GM11168 (cell line): ENCODE measurements around the gene ID2.

ENCODE experiments used
- in situ Hi-C: fragments of 300-500 bp; cut with MboI; formaldehyde crosslinking; loops from one replicate; pipeline ENCODE4 v1.12.0; 2022; ENCODE audit warnings: low sequenced_read_pairs; ENCODE audit not compliant: unreplicated experiment

Gene ID2

GRCh38 chr2:8646731-8647461 lies 35.0 kb upstream of the ID2 start:
- in situ Hi-C loops: no loop called here

- in situ Hi-C loops: no loop called here
Observed at GRCh38 chr2:8647462-8647857, 34.4 kb upstream of the ID2 start.

- in situ Hi-C loops: no loop called here
Observed at GRCh38 chr2:8648441-8649213, 33.2 kb upstream of the ID2 start.

GRCh38 chr2:8649718-8650117 lies 32.1 kb upstream of the ID2 start:
- in situ Hi-C loops: no loop called here

GRCh38 chr2:8650256-8650655 lies 31.6 kb upstream of the ID2 start:
- in situ Hi-C loops: no loop called here

- in situ Hi-C loops: no loop called here
Observed at GRCh38 chr2:8652774-8653426, 29.0 kb upstream of the ID2 start.

- in situ Hi-C loops: no loop called here
Observed at GRCh38 chr2:8653485-8653884, 28.4 kb upstream of the ID2 start.

- in situ Hi-C loops: no loop called here
Observed at GRCh38 chr2:8654041-8654440, 27.8 kb upstream of the ID2 start.

GRCh38 chr2:8654483-8654882 lies 27.4 kb upstream of the ID2 start:
- in situ Hi-C loops: no loop called here

GRCh38 chr2:8656160-8656641 lies 25.7 kb upstream of the ID2 start:
- in situ Hi-C loops: no loop called here

- in situ Hi-C loops: no loop called here
Observed at GRCh38 chr2:8656811-8657210, 25.0 kb upstream of the ID2 start.

GRCh38 chr2:8657423-8658062 lies 24.3 kb upstream of the ID2 start:
- in situ Hi-C loops: no loop called here

GRCh38 chr2:8658064-8658862 lies 23.6 kb upstream of the ID2 start:
- in situ Hi-C loops: no loop called here

GRCh38 chr2:8659092-8659734 lies 22.6 kb upstream of the ID2 start:
- in situ Hi-C loops: no loop called here

GRCh38 chr2:8659735-8660492 lies 21.9 kb upstream of the ID2 start:
- in situ Hi-C loops: no loop called here

GRCh38 chr2:8661235-8661634 lies 20.6 kb upstream of the ID2 start:
- in situ Hi-C loops: no loop called here

GRCh38 chr2:8661736-8662135 lies 20.1 kb upstream of the ID2 start:
- in situ Hi-C loops: no loop called here

GRCh38 chr2:8662239-8662879 lies 19.5 kb upstream of the ID2 start:
- in situ Hi-C loops: no loop called here
